ENCODE data around the gene ING4. TPM values are rescaled to one million over a fixed set of nuclear protein-coding genes. Genes with fewer than 3 reads are reported as not detected.

ING4 gene
- total and polyA plus RNA-seq, 2 of the 4 experiments (the other 2 are of a cell fraction): 22.0 to 47.5 TPM

DNA sequence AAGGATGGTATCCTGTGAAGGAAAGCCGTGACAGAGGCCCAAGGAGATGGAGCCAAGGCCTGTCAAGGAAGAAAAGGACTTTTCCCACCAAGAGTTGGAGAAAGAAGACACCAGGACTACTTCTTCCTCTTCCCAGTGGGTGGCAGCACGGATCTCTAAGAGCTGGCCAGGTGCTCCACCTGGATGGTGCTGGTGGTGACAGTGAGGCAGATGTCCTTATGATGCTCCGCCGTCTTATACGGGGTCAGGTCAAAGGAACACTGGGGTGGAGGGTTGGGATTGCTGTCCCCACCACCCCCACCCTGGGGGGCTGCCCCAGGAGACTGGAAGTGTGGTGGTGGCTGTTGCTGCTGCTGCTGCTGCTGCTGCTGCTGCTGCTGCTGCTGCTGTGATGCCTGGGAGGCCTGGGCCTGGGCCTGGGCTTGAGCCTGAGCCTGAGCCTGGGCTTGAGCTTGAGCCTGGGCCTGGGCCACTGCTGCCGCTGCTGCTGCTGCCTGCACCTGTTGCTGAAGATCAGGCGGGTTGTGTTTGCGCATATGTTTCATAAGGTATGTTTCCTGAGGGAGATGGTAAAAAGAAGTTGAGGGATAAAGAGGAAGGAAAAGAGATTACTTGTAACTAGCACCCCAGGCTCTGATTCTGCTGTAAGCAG, 4.8 kb upstream of the ING4 start:
- no peaks in the 10 kb centered on the region for H3K27me3 ChIP-seq (ENCODE audit: control insufficient read depth, insufficient read depth, low read length)
- H2AK9ac ChIP-seq (replicated peaks; ENCODE audit: low read depth, low read length, poor library complexity): peak overlapping the region; percentile 19
- H2BK20ac ChIP-seq (ENCODE audit: low read depth, low read length): no peak overlapping the region
- no TSS peak for BruUV-seq (replicated peaks)
- DNase-seq (no peak), ATAC-seq (ENCODE audit: low read depth) (no peak)
- no peak overlapping the region for H2BK5ac ChIP-seq (ENCODE audit: low read depth, low read length, poor library complexity, severe bottlenecking)
- no peak overlapping the region for H4K91ac ChIP-seq (ENCODE audit: insufficient read depth, low read depth, low read length)
- dilution Hi-C loops (cut with HindIII; ENCODE audit: low sequenced_read_pairs, unreplicated experiment) (no loop called here), in situ Hi-C loops (cut with MboI; ENCODE audit: low sequenced_read_pairs) (no loop called here), intact Hi-C loops (cut with micrococcal nuclease) (no loop called here)
- no peak overlapping the region for H3K4me2 ChIP-seq (ENCODE audit: low read depth, low read length)
- no peaks in the 10 kb centered on the region for H3K9me1 ChIP-seq (ENCODE audit: insufficient read depth, low read length)
- no peak overlapping the region for H3K9ac ChIP-seq (ENCODE audit: low read depth, low read length)
- no peak overlapping the region for H3K18ac ChIP-seq (ENCODE audit: low read depth, low read length)
- H2BK15ac ChIP-seq (ENCODE audit: low read depth, low read length): no peak overlapping the region
- H3K14ac ChIP-seq (replicated peaks; ENCODE audit: low read depth, low read length): no peak overlapping the region
- H4K5ac ChIP-seq (ENCODE audit: low read depth, low read length): no peak overlapping the region
- no peak overlapping the region for H3K4me3 ChIP-seq (ENCODE audit: insufficient read depth, low read depth, low read length)
- H2BK120ac ChIP-seq (ENCODE audit: low read depth, low read length): no peak overlapping the region
- H3K27ac ChIP-seq (ENCODE audit: insufficient read depth, low read length): no peak overlapping the region
- no peak overlapping the region for H2AK5ac ChIP-seq (ENCODE audit: low read depth, low read length)
- peaks cover 12 to 19% of the 10 kb centered on the region in 2 experiments for H3K79me1 ChIP-seq (ENCODE audit: low read depth in 1 of 2, low read length in 2 of 2)
- no peaks in the 10 kb centered on the region for H3K9me3 ChIP-seq (ENCODE audit: control insufficient read depth, insufficient read depth, low read length)
- no peak overlapping the region for H2AFZ ChIP-seq (replicated peaks; ENCODE audit: low read length, poor library complexity)
- POLR2A ChIA-PET (ENCODE audit: unreplicated experiment): no interaction called here
- no peaks in the 10 kb centered on the region for H3K4me1 ChIP-seq (ENCODE audit: control insufficient read depth, insufficient read depth, low read length)
- H4K20me1 ChIP-seq (ENCODE audit: insufficient read depth, low read length): no peaks in the 10 kb centered on the region
- TF ChIP-seq, protein P1, sequence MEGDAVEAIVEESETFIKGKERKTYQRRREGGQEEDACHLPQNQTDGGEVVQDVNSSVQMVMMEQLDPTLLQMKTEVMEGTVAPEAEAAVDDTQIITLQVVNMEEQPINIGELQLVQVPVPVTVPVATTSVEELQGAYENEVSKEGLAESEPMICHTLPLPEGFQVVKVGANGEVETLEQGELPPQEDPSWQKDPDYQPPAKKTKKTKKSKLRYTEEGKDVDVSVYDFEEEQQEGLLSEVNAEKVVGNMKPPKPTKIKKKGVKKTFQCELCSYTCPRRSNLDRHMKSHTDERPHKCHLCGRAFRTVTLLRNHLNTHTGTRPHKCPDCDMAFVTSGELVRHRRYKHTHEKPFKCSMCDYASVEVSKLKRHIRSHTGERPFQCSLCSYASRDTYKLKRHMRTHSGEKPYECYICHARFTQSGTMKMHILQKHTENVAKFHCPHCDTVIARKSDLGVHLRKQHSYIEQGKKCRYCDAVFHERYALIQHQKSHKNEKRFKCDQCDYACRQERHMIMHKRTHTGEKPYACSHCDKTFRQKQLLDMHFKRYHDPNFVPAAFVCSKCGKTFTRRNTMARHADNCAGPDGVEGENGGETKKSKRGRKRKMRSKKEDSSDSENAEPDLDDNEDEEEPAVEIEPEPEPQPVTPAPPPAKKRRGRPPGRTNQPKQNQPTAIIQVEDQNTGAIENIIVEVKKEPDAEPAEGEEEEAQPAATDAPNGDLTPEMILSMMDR (conservative IDR thresholded peaks at IDR 0.05; ENCODE audit: low read depth, low read length): no peak
- TF ChIP-seq CHD1 (IDR thresholded peaks at IDR 0.05; ENCODE audit: low read depth, low read length) (no peak), NFE2L2 (IDR thresholded peaks at IDR 0.05; ENCODE audit: low read depth, low read length) (no peak), RCOR1 (IDR thresholded peaks at IDR 0.05; ENCODE audit: insufficient replicate concordance, low read length) (no peak), MXI1 (IDR thresholded peaks at IDR 0.05; ENCODE audit: borderline replicate concordance, low read depth, low read length) (no peak), SMC3 (IDR thresholded peaks at IDR 0.05; ENCODE audit: low read depth, low read length) (no peak), CEBPB (IDR thresholded peaks at IDR 0.05; ENCODE audit: low read depth, low read length) (no peak), MAZ (IDR thresholded peaks at IDR 0.05; ENCODE audit: borderline replicate concordance, low read depth, low read length) (no peak), BHLHE40 (IDR thresholded peaks at IDR 0.05; ENCODE audit: low read depth, low read length) (no peak), POLR2A (IDR thresholded peaks at IDR 0.05; ENCODE audit: low read depth, low read length) (no peak), FOS (IDR thresholded peaks at IDR 0.05; ENCODE audit: low read depth, low read length) (no peak), MAFK (IDR thresholded peaks at IDR 0.05; ENCODE audit: low read depth, low read length) (no peak), RAD21 (IDR thresholded peaks at IDR 0.05; ENCODE audit: low read length) (no peak), RFX5 (IDR thresholded peaks at IDR 0.05; ENCODE audit: low read depth, low read length) (no peak)
- TF ChIP-seq, protein P2, sequence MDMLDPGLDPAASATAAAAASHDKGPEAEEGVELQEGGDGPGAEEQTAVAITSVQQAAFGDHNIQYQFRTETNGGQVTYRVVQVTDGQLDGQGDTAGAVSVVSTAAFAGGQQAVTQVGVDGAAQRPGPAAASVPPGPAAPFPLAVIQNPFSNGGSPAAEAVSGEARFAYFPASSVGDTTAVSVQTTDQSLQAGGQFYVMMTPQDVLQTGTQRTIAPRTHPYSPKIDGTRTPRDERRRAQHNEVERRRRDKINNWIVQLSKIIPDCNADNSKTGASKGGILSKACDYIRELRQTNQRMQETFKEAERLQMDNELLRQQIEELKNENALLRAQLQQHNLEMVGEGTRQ (IDR thresholded peaks at IDR 0.05; ENCODE audit: low read depth, low read length): no peak
- TF ChIP-seq, protein P3, sequence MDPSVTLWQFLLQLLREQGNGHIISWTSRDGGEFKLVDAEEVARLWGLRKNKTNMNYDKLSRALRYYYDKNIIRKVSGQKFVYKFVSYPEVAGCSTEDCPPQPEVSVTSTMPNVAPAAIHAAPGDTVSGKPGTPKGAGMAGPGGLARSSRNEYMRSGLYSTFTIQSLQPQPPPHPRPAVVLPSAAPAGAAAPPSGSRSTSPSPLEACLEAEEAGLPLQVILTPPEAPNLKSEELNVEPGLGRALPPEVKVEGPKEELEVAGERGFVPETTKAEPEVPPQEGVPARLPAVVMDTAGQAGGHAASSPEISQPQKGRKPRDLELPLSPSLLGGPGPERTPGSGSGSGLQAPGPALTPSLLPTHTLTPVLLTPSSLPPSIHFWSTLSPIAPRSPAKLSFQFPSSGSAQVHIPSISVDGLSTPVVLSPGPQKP (IDR thresholded peaks at IDR 0.05; ENCODE audit: borderline replicate concordance, low read depth, low read length): no peak
- WGBS, 2 experiments (ENCODE audit: extremely low coverage in 2 of 2, insufficient read length in 1 of 2): 100% methylated on average over 3 of the region's 8 CpGs; no CpG with 5 or more reads in 1 of the 2 experiments
- peaks cover 50% of the 10 kb centered on the region for H3K36me3 ChIP-seq (ENCODE audit: control insufficient read depth, insufficient read depth, low read length)
- H3K56ac ChIP-seq (ENCODE audit: extremely low read depth, insufficient read depth, low read length): no peak overlapping the region
- no peak overlapping the region for H3K4ac ChIP-seq (ENCODE audit: low read depth, low read length)
- no peak overlapping the region for H3K23ac ChIP-seq (ENCODE audit: low read depth, low read length)
- H4K8ac ChIP-seq (ENCODE audit: low read depth in 2 of 2, low read length in 2 of 2): no peak overlapping the region
- CTCF ChIA-PET: no interaction called here
